ENCODE measurements around the gene DNPH1. TPM values are rescaled to one million over a fixed set of nuclear protein-coding genes. Genes with fewer than 3 reads are reported as not detected.

The DNPH1 gene
- 44.3 TPM for polyA plus RNA-seq (ENCODE audit: insufficient read length)
- long read RNA-seq, donor 1, transcript DNPH1-202 (3 exons, 796 nt) = minor isoform, 19 of 261 reads
- long read RNA-seq, donor 1, transcript DNPH1-201 (4 exons, 657 nt) = major isoform, 172 of 261 reads
- long read RNA-seq, donor 1, partial matches to known transcripts = 68 of 261 reads
- long read RNA-seq, donor 1, other reads (novel, unspliced or antisense) = 0 of 261 reads
- long read RNA-seq, donor 2, transcript DNPH1-202 (3 exons, 796 nt) = minor isoform, 9 of 206 reads
- long read RNA-seq, donor 2, transcript DNPH1-201 (4 exons, 657 nt) = major isoform, 130 of 206 reads
- long read RNA-seq, donor 2, partial matches to known transcripts = 64 of 206 reads
- long read RNA-seq, donor 2, other reads (novel, unspliced or antisense) = 0 of 206 reads
- long read RNA-seq, donor 3, transcript DNPH1-202 (3 exons, 796 nt) = minor isoform, 18 of 227 reads
- long read RNA-seq, donor 3, transcript DNPH1-201 (4 exons, 657 nt) = major isoform, 115 of 227 reads
- long read RNA-seq, donor 3, partial matches to known transcripts = 86 of 227 reads
- long read RNA-seq, donor 3, other reads (novel, unspliced or antisense) = 5 of 227 reads
- long read RNA-seq, donor 4, transcript DNPH1-201 (4 exons, 657 nt) = major isoform, 29 of 69 reads
- long read RNA-seq, donor 4, partial matches to known transcripts = 36 of 69 reads
- long read RNA-seq, donor 4, other reads (novel, unspliced or antisense) = 0 of 69 reads
- long read RNA-seq, donor 5, transcript DNPH1-201 (4 exons, 657 nt) = major isoform, 296 of 509 reads
- long read RNA-seq, donor 5, transcript DNPH1-202 (3 exons, 796 nt) = minor isoform, 31 of 509 reads
- long read RNA-seq, donor 5, transcript DNPH1-203 (2 exons, 396 nt) = minor isoform, 5 of 509 reads
- long read RNA-seq, donor 5, partial matches to known transcripts = 176 of 509 reads
- long read RNA-seq, donor 5, other reads (novel, unspliced or antisense) = 0 of 509 reads
- long read RNA-seq, donor 6, transcript DNPH1-202 (3 exons, 796 nt) = minor isoform, 12 of 264 reads
- long read RNA-seq, donor 6, transcript DNPH1-201 (4 exons, 657 nt) = major isoform, 144 of 264 reads
- long read RNA-seq, donor 6, partial matches to known transcripts = 106 of 264 reads
- long read RNA-seq, donor 6, other reads (novel, unspliced or antisense) = 0 of 264 reads
- long read RNA-seq, donor 7, transcript DNPH1-201 (4 exons, 657 nt) = major isoform, 187 of 314 reads
- long read RNA-seq, donor 7, transcript DNPH1-202 (3 exons, 796 nt) = minor isoform, 33 of 314 reads
- long read RNA-seq, donor 7, partial matches to known transcripts = 92 of 314 reads
- long read RNA-seq, donor 7, other reads (novel, unspliced or antisense) = 0 of 314 reads
- long read RNA-seq, donor 8, transcript DNPH1-202 (3 exons, 796 nt) = minor isoform, 14 of 91 reads
- long read RNA-seq, donor 8, transcript DNPH1-201 (4 exons, 657 nt) = major isoform, 57 of 91 reads
- long read RNA-seq, donor 8, partial matches to known transcripts = 20 of 91 reads
- long read RNA-seq, donor 8, other reads (novel, unspliced or antisense) = 0 of 91 reads

- DNase-seq = peak; percentile 76
These were observed at the start of gene DNPH1 for GRCh38 chr6:43228951-43229802. Gene DNPH1, minus strand, starts transcription at chr6:43229481. Its CDS starts 25 bp downstream, at chr6:43229456.

DNA sequence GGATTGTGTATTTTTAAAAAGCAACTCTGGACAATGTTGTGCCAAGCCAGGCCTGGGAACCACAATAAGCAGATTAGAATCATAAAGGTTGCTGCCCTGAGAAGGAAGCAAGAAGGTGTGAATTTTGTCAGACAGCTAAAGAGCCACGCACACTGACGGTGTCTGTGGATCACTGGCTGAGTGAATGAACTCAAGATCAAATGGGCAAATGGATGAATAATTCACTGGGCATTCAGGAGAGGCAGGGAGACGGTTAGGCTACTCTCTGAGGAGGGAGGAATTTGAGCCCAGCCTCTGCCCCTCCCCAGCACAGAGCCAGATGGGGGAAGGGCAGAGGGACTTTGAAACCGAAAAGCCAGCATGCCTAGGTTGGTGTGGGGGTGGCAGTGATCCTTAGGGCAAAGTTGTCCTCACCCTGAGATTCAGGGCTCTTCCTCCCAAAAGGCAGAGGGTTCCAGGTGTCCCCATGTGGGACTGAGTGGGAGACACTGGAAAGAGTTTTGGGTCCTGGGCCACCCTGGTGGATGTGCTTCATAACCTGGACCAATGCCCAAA, 49.3 kb upstream of the DNPH1 start:
- DNase-seq = no peak

- DNase-seq = no peak
These were observed 48.6 kb upstream of the DNPH1 start for GRCh38 chr6:43277643-43278523.

DNA sequence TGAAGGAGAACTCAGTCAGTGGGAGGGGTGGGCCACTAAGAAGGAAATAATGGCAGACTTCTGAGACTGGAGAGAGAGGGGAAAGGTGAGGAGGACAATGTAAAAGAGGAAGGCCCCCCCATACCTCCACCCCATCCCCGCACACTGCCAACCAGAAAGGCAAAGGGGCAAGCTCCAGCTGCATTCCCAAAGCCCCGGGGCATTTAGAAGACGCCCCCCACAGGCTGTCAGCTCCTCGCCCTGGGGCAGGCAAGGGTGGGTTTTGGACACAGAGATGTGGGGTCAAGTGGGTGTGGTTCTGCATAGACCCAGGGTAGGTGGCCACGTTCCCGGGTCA, 48.0 kb upstream of the DNPH1 start:
- no peak for DNase-seq

DNA sequence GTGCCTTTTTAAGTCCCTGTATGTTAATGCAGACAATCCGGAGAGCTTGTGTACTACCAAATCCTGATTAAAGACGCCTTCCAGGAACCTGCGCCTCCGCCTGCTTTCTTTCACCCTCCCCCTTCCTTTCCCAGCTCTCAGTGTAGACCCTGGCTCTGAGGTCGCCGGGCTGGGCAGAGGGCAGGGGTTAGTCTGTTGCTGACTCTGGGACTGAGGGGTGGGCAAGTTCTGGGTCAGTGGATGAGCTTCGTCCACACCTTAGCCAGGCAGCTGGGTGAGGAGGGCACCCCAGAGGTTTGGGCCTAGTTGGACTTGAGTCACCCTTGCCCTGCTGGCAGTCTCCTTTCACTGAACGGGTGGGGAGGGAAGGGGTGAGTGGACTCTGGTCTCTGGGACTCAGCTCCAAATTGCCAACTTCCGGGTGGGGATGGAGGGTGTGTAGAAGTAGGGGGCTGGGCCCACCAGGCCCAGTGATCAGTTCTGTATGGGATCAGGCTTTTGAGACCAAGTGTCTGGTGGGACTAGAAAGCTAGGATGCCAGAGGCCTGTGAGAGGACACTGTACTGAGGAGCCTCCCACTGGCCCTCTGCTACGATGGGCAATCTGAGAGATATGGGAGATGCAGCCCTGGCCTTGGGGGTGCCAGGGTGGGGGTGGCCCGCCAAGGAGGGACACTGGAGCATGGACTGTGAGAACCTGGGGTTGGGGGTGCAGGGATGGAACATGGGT, 47.5 kb upstream of the DNPH1 start:
- DNase-seq = no peak

DNA sequence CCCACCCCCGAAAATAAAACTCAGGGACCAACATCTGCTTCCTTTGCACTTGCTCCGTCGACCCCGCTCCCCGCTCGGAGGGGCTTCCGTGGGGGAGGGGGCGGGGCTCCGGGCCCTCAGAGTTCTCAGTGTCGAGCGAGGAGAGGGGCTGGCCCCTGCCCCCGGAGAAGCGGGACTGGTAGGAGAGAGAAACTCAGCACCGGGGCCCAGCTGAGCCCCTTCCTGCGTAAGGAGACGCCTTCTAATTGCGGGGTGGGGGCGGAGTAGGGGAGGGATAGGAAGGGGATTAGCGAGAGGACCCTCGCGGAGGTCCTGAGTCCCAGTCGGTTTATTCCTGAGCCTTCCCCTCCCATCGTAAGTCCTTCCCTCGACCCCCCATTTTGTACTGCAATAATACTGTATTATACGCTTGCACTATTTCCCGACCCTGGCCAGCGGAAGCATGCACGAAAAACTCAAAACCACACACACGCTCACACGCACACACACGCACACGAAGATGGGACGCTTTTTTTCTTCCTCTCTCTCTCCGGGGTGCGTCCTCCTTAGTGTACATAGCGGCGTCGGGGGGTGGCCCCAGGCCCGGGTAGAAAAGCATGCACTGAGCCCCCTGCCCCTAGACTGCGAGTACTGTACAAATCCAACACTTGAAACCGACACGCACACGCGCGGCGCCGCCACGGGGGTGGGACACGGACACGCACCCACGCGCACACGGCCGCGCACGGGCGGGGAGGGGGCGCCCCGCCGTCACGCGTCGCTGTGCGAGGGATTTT, 46.7 kb upstream of the DNPH1 start:
- no peak for DNase-seq

GRCh38 chr6:43274916-43275597, 45.8 kb upstream of the DNPH1 start:
- DNase-seq = no peak

DNA sequence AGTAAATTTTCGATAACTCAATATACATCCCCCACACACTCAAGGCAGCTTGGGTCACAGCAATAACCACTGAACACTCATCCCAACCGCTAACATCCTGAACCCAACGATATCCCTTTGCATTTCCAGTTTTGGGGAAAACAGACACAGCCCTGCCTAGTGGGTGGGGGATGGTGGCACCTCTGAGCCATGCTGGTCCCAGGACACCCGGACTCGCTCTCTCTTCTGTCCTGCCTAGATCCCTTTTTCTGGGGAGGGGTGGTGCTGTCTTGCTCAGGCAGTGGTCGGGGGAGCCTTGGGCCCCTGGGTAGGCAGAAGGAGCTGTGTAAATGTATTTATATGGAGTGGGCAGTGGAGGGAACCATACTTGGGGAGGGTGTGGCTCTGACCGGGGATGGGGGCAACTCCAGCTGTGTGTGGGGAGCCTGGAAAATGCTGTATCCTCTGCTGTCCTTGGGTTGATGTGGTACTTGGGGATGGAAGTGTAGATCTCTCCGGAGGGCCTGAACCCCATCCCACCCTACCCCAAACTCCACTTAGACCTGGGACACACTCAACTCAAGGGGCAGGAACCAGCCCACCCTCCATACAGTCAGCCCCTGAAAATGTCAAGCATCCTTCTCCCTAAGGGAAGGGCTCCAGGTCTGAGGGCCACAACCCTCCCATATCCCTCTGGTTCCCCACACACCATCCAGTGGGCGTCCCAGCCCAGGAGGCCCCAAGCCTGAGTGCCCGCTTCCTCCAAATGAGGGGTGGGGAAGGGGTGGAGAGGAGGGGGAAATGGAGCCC, 45.0 kb upstream of the DNPH1 start:
- DNase-seq = no peak

- no peak for DNase-seq
These were observed 44.4 kb upstream of the DNPH1 start for GRCh38 chr6:43273707-43274106.

DNA sequence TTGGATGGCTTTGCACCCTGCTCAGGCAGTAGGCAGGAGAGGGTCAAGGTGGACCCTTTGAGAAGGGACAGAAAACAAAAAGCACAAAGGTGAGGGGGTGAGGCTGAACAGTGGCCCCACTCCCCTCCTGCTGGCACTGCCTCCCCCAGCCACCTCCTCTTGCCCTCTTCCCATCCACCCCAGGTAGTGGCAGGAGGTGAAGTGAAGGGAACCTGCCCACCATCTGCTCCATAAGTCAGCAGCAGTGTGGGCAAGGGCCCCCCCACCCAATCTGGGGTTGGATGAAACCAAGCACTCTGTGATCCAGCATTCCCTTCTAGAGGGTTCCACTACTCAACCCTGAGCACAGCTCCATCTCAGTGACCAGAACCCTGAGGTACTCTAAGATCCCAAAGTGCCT, 42.7 kb upstream of the DNPH1 start:
- no peak for DNase-seq

GRCh38 chr6:43271103-43271815, 42.0 kb upstream of the DNPH1 start:
- DNase-seq = no peak

- DNase-seq = no peak
These were observed 40.2 kb upstream of the DNPH1 start for GRCh38 chr6:43269273-43270007.

- DNase-seq = no peak
These were observed 39.5 kb upstream of the DNPH1 start for GRCh38 chr6:43268782-43269272.

GRCh38 chr6:43268355-43268700, 39.0 kb upstream of the DNPH1 start:
- no peak for DNase-seq
